Lung (tissue), 12 donors: ENCODE measurements around the gene MSANTD2. TPM values are rescaled to one million over a fixed set of nuclear protein-coding genes. Genes with fewer than 3 reads are reported as not detected.

ENCODE experiments used
- ATAC-seq: fragments of 200-7000 bp; cut with Tn5 transposase; one replicate; pipeline ENCODE4 v1.9.1; 2020; ENCODE audit warnings: moderate number of reproducible peaks; ENCODE audit not compliant: insufficient read depth, low FRiP score
- DNase-seq, 3 donors: peaks; one replicate each; pipeline ENCODE4 v3.0.0-alpha.2; 2013 to 2017
- H3K27ac ChIP-seq, 2 donors: one replicate each; pipeline ENCODE4 v1.5.1; 2013; ENCODE audit warnings: mild to moderate bottlenecking in 2 of 2, moderate library complexity in 2 of 2, control low read depth in 1 of 2, inconsistent platforms in 1 of 2, low read depth in 1 of 2, low read length in 1 of 2
- H3K27me3 ChIP-seq, 3 donors: one replicate each; pipeline ENCODE4 v1.5.1; 2013; ENCODE audit warnings: low read length in 2 of 3; ENCODE audit not compliant: control insufficient read depth in 3 of 3, insufficient read depth in 3 of 3
- H3K36me3 ChIP-seq, 4 donors: one replicate each; pipeline ENCODE4 v1.5.1; 2013; ENCODE audit warnings: low read length in 4 of 4, mild to moderate bottlenecking in 1 of 4, moderate library complexity in 1 of 4; ENCODE audit not compliant: control insufficient read depth in 4 of 4, insufficient read depth in 4 of 4
- H3K4me1 ChIP-seq, 5 donors: one replicate each; pipeline ENCODE4 v1.5.1; 2013; ENCODE audit warnings: low read length in 5 of 5, mild to moderate bottlenecking in 2 of 5, moderate library complexity in 1 of 5; ENCODE audit not compliant: control insufficient read depth in 5 of 5, insufficient read depth in 5 of 5
- H3K4me3 ChIP-seq: one replicate; pipeline ENCODE4 v1.5.1; 2013; ENCODE audit warnings: mild to moderate bottlenecking, control low read depth, moderate library complexity
- H3K9ac ChIP-seq, 2 donors: one replicate each; pipeline ENCODE4 v1.5.1; 2013; ENCODE audit warnings: low read length in 2 of 2, control low read depth in 1 of 2; ENCODE audit not compliant: insufficient read depth in 1 of 2
- H3K9me3 ChIP-seq, 4 donors: one replicate each; pipeline ENCODE4 v1.5.1; 2013; ENCODE audit warnings: low read length in 3 of 4, mild to moderate bottlenecking in 1 of 4, moderate library complexity in 1 of 4; ENCODE audit not compliant: control insufficient read depth in 4 of 4, insufficient read depth in 3 of 4
- WGBS, 2 donors: extraction: QIAGEN DNeasy Blood & Tissue Kit; methylation state at CpG; one replicate each; pipeline ENCODE4 v1.1.7; 2013; 5-methylcytosine and 5-hydroxymethylcytosine counted together
- polyA plus RNA-seq, 2 donors: library from polyadenylated mRNA; stranded (reverse); fragments of 200-250 nt; gene quantifications; one replicate each; pipeline ENCODE4 v1.2.1, GENCODE V29; 2013
- total RNA-seq, 2 donors: library from RNA; depleted of rRNA in 1 of 2; stranded (reverse); fragments of >200 nt in 1 of 2; gene quantifications; one replicate each; pipeline ENCODE4 v1.2.1, GENCODE V29; 2014 to 2021
- TF ChIP-seq, protein P1 (sequence below): IDR thresholded peaks from 2 replicates; pipeline ENCODE4 v1.5.1; 2012; ENCODE audit warnings: mild to moderate bottlenecking; ENCODE audit errors: control extremely low read depth, extremely low read depth
- donor health status: control.
- donor health status: control.
- donor health status: Bipolar disorder and iron deficiency.
- donor health status: healthy.
- donor health status: DM: yes; HTN: yes; CAD: no.

Gene MSANTD2
- total and polyA plus RNA-seq, 4 donors, result 3.9 to 33.6 (median 15.7) TPM

- H3K9me3 ChIP-seq, result no peaks in the 10 kb centered on the region
- H3K4me1 ChIP-seq, result peaks cover 0 to 14% (median 3%) of the 10 kb centered on the region in 5 donors
- TF ChIP-seq, protein P1, sequence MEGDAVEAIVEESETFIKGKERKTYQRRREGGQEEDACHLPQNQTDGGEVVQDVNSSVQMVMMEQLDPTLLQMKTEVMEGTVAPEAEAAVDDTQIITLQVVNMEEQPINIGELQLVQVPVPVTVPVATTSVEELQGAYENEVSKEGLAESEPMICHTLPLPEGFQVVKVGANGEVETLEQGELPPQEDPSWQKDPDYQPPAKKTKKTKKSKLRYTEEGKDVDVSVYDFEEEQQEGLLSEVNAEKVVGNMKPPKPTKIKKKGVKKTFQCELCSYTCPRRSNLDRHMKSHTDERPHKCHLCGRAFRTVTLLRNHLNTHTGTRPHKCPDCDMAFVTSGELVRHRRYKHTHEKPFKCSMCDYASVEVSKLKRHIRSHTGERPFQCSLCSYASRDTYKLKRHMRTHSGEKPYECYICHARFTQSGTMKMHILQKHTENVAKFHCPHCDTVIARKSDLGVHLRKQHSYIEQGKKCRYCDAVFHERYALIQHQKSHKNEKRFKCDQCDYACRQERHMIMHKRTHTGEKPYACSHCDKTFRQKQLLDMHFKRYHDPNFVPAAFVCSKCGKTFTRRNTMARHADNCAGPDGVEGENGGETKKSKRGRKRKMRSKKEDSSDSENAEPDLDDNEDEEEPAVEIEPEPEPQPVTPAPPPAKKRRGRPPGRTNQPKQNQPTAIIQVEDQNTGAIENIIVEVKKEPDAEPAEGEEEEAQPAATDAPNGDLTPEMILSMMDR, result no peak
- H3K36me3 ChIP-seq, result no peaks in the 10 kb centered on the region
- H3K4me3 ChIP-seq, result no peak overlapping the region
- peaks cover 0 to 23% (median 22%) of the 10 kb centered on the region in 3 donors for H3K27me3 ChIP-seq
- ATAC-seq, result no peak
- WGBS, 2 donors, result 78 to 84% methylated on average over 7 of the region's 7 CpGs
- no peak overlapping the region for H3K27ac ChIP-seq
- H3K9ac ChIP-seq, result no peak overlapping the region
- DNase-seq, result no peak
These were observed 62.4 kb downstream of the MSANTD2 start for GRCh38 chr11:124737638-124738305.

DNA sequence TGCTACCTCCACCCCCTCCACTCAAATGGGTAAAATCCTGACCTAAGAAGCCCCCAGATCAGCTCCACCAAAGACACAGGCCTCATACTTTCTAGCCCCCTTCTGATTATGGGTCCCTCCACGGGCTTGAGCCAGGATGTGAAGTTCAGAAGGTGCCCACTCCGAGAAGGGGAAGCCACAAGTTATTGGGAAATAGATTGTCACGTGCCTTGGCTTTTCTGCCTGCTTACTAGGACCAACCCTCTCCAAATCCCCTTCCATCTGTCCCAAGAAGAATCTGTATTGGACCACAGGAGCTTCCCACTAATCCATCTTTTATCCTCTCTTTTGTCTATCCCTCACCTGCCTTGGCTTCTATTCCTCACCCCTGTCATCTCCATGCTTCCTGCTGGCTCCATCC, 63.5 kb downstream of the MSANTD2 start:
- TF ChIP-seq, protein P1, result no peak
- Histone ChIP-seq H3K27me3 (peaks cover 0 to 15% (median 11%) of the 10 kb centered on the region in 3 donors), H3K9me3 (no peaks in the 10 kb centered on the region), H3K27ac (no peak overlapping the region), H3K36me3 (no peaks in the 10 kb centered on the region), H3K4me1 (peaks cover 0 to 14% (median 3%) of the 10 kb centered on the region in 5 donors), H3K9ac (no peak overlapping the region), H3K4me3 (no peak overlapping the region)
- WGBS, 2 donors, result 41 to 51% methylated on average over 3 of the region's 3 CpGs
- ATAC-seq (no peak), DNase-seq (no peak)

DNA sequence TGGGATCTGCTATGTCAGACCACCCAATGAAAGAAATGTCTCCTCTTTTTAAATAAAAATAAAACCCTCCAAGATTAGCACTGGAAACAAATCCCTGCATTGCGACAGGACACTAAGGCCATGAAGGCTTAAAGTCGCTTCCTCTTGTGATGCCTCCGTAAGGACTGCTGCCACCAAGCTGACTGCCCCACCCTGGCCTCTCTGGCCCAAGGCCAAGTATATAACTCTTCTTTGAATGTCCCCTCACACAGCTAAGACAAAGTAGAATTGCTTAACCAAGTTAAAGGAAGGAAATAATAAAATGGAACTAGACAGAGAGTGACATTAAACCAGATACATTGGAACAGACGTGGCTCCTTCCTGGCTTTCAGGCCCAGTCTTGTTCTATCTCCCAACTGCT, 68.0 kb downstream of the MSANTD2 start:
- Histone ChIP-seq H3K27ac (peak overlapping the region in 1 of 2 donors; percentile 49), H3K4me3 (no peak overlapping the region), H3K4me1 (peaks cover 0 to 7% (median 0%) of the 10 kb centered on the region in 5 donors), H3K27me3 (peaks cover 0 to 3% (median 0%) of the 10 kb centered on the region in 3 donors), H3K9me3 (no peaks in the 10 kb centered on the region), H3K36me3 (no peaks in the 10 kb centered on the region), H3K9ac (no peak overlapping the region)
- 29 to 51% methylated on average over 4 of the region's 4 CpGs for WGBS, 2 donors
- ATAC-seq (no peak), DNase-seq (no peak)
- TF ChIP-seq, protein P1, result no peak
